Left forelimb (tissue), 1 donor: Measurements from ENCODE around the gene GRIP2.

ENCODE experiments used
- DNase-seq: peaks from one replicate; pipeline ENCODE4 v3.0.0-alpha.2; 2018; ENCODE audit warnings: low spot score

GRIP2 gene

GRCh38 chr3:14451844-14452739 is 88.0 kb downstream of the GRIP2 start:
- no peak for DNase-seq

- no peak for DNase-seq
Observed at GRCh38 chr3:14450922-14451606, 89.1 kb downstream of the GRIP2 start.

GRCh38 chr3:14450506-14450905 is 89.6 kb downstream of the GRIP2 start:
- DNase-seq = no peak

- no peak for DNase-seq
Observed at GRCh38 chr3:14448756-14449727, 91.1 kb downstream of the GRIP2 start.

- DNase-seq = no peak
Observed at GRCh38 chr3:14448063-14448462, 92.1 kb downstream of the GRIP2 start.

- no peak for DNase-seq
Observed at GRCh38 chr3:14446988-14447570, 93.1 kb downstream of the GRIP2 start.

GRCh38 chr3:14445773-14446172 is 94.4 kb downstream of the GRIP2 start:
- no peak for DNase-seq

GRCh38 chr3:14444380-14444779 is 95.8 kb downstream of the GRIP2 start:
- no peak for DNase-seq

GRCh38 chr3:14441920-14442300 is 98.2 kb downstream of the GRIP2 start:
- DNase-seq = no peak

GRCh38 chr3:14441240-14441919 is 98.8 kb downstream of the GRIP2 start:
- no peak for DNase-seq

- no peak for DNase-seq
Observed at GRCh38 chr3:14440531-14441239, 99.5 kb downstream of the GRIP2 start.

- DNase-seq = no peak
Observed at GRCh38 chr3:14440168-14440518, 100.0 kb downstream of the GRIP2 start.

- no peak for DNase-seq
Observed at GRCh38 chr3:14439501-14440167, 100.5 kb downstream of the GRIP2 start.
